ENCODE measurements around the gene PRRC2C. TPM values are rescaled to one million over a fixed set of nuclear protein-coding genes. Genes with fewer than 3 reads are reported as not detected.

PRRC2C gene
- total RNA-seq, 4 donors from 2014 or later = 96.1 to 181 (median 104) TPM

- no peak overlapping the region for H3K4me3 ChIP-seq
- no peaks in the 10 kb centered on the region for H3K4me1 ChIP-seq
- no peaks in the 10 kb centered on the region for H3K27me3 ChIP-seq
- no peak overlapping the region for H3K27ac ChIP-seq
- TF ChIP-seq POLR2A (IDR thresholded peaks at IDR 0.05) = no peak
- TF ChIP-seq CTCF (IDR thresholded peaks at IDR 0.05) = no peak
- peaks cover 64% of the 10 kb centered on the region for H3K36me3 ChIP-seq
- DNase-seq (ENCODE audit: low spot score in 2 of 2) = no peak
- no peaks in the 10 kb centered on the region for H3K9me3 ChIP-seq
- 85% methylated on average over 1 of the region's 1 CpG for WGBS
These were observed 30.0 kb downstream of the PRRC2C start for GRCh38 chr1:171515299-171515698.

GRCh38 chr1:171515741-171516140, 30.4 kb downstream of the PRRC2C start:
- TF ChIP-seq EP300 (IDR thresholded peaks at IDR 0.05) = no peak
- TF ChIP-seq CTCF (IDR thresholded peaks at IDR 0.05) = no peak
- no peak for TF ChIP-seq POLR2A (IDR thresholded peaks at IDR 0.05)
- no peak for TF ChIP-seq POLR2AphosphoS5 (IDR thresholded peaks at IDR 0.05)
- peaks cover 69% of the 10 kb centered on the region for H3K36me3 ChIP-seq
- no peaks in the 10 kb centered on the region for H3K9me3 ChIP-seq

GRCh38 chr1:171521567-171521966, 36.2 kb downstream of the PRRC2C start:
- whole genome bisulfite sequencing = 49% methylated on average over 2 of the region's 2 CpGs
- peaks cover 94% of the 10 kb centered on the region for H3K36me3 ChIP-seq

More at GRCh38 chr1:171515741-171516140, 30.4 kb downstream of the PRRC2C start:
- no peak for DNase-seq (ENCODE audit: low spot score in 2 of 2)
- Histone ChIP-seq H3K4me3 (no peak overlapping the region), H3K4me1 (no peaks in the 10 kb centered on the region), H3K27me3 (no peaks in the 10 kb centered on the region), H3K27ac (no peak overlapping the region)
- WGBS = 97% methylated on average over 4 of the region's 4 CpGs

GRCh38 chr1:171530676-171531075, 45.3 kb downstream of the PRRC2C start:
- TF ChIP-seq CTCF (IDR thresholded peaks at IDR 0.05) (no peak), POLR2A (IDR thresholded peaks at IDR 0.05) (no peak), POLR2AphosphoS5 (IDR thresholded peaks at IDR 0.05) (no peak), EP300 (IDR thresholded peaks at IDR 0.05) (no peak)
- H3K36me3 ChIP-seq = peaks cover 85% of the 10 kb centered on the region
- WGBS = 49% methylated on average over 3 of the region's 3 CpGs
- H3K4me3 ChIP-seq = no peak overlapping the region
- no peak for DNase-seq (ENCODE audit: low spot score in 2 of 2)
- no peaks in the 10 kb centered on the region for H3K9me3 ChIP-seq
- H3K27ac ChIP-seq = no peak overlapping the region
- no peaks in the 10 kb centered on the region for H3K27me3 ChIP-seq
- no peaks in the 10 kb centered on the region for H3K4me1 ChIP-seq

More at GRCh38 chr1:171521567-171521966, 36.2 kb downstream of the PRRC2C start:
- Histone ChIP-seq H3K4me3 (no peak overlapping the region), H3K4me1 (no peaks in the 10 kb centered on the region), H3K9me3 (no peaks in the 10 kb centered on the region), H3K27me3 (no peaks in the 10 kb centered on the region), H3K27ac (no peak overlapping the region)
- DNase-seq (ENCODE audit: low spot score in 2 of 2) = no peak
- TF ChIP-seq POLR2A (IDR thresholded peaks at IDR 0.05) (no peak), CTCF (IDR thresholded peaks at IDR 0.05) (no peak), EP300 (IDR thresholded peaks at IDR 0.05) (no peak), POLR2AphosphoS5 (IDR thresholded peaks at IDR 0.05) (no peak)

- no peaks in the 10 kb centered on the region for H3K27me3 ChIP-seq
- H3K4me1 ChIP-seq = no peaks in the 10 kb centered on the region
- no peak overlapping the region for H3K27ac ChIP-seq
- peaks cover 88% of the 10 kb centered on the region for H3K36me3 ChIP-seq
- 89% methylated on average over 7 of the region's 7 CpGs for WGBS
- H3K9me3 ChIP-seq = no peaks in the 10 kb centered on the region
- TF ChIP-seq POLR2AphosphoS5 (IDR thresholded peaks at IDR 0.05) (no peak), CTCF (IDR thresholded peaks at IDR 0.05) (no peak), EP300 (IDR thresholded peaks at IDR 0.05) (no peak), POLR2A (IDR thresholded peaks at IDR 0.05) (no peak)
- H3K4me3 ChIP-seq = no peak overlapping the region
- no peak for DNase-seq (ENCODE audit: low spot score in 2 of 2)
These were observed 47.2 kb downstream of the PRRC2C start for GRCh38 chr1:171532520-171532919.
